ENCODE results near the gene TAF4. TPM values are rescaled to one million over a fixed set of nuclear protein-coding genes. Genes with fewer than 3 reads are reported as not detected.

TAF4 gene
- total RNA-seq, 4 donors from 2014 or later, result 18.9 to 93.5 (median 31.0) TPM

DNA sequence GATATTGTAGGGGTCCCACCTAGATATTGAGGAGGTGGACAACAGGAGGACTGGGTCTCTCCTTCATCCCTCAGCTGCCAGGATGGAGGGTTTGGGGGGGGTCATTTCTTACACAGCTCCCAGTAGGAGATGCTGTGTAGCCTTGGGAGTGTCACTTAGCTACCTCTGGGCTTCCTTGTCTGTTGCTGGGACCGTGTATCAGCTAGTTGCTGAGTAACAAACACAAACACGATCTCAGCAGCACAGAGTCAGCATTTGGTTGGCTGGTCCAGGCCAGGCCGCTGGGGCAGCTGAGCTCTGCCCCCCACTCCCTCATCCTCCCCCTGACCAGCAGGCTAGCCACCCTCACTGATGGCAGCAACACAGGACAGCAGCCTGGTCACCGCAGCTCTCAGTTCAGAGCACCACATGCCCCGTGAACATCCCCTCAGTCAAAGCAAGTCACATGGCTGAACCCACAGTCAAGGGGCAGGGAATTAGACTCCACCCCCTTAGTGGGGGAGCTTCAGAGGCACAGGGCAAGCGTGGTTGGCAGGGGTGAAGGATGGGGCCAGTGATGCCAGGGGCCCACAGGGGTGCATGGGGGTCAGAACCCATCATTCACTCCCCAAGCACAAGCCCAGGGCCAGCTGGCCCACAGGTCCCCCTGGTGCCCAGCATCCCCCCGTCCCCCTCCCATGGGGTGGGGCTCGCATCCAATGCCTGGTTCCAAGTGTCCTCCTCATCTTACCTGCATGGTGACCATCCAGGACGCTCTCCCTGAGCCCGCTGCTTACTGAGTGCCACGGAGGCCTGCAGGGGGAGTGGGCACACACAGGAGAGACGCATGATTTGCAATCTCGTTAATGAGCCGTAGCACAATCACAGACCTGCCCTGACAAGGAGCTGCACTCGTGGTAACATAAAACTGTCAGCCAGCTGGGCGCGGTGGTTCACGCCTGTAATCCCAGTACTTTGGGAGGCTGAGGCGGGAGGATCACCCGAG is 112.4 kb downstream of the TAF4 start:
- DNase-seq, result no peak
- Histone ChIP-seq H3K36me3 (no peaks in the 10 kb centered on the region), H3K4me1 (no peaks in the 10 kb centered on the region), H3K27me3 (no peaks in the 10 kb centered on the region), H3K9me3 (no peaks in the 10 kb centered on the region), H3K4me3 (no peak overlapping the region), H3K27ac (no peak overlapping the region)
- TF ChIP-seq CTCF (IDR thresholded peaks at IDR 0.05) (no peak), POLR2A (IDR thresholded peaks at IDR 0.05) (no peak)

DNA sequence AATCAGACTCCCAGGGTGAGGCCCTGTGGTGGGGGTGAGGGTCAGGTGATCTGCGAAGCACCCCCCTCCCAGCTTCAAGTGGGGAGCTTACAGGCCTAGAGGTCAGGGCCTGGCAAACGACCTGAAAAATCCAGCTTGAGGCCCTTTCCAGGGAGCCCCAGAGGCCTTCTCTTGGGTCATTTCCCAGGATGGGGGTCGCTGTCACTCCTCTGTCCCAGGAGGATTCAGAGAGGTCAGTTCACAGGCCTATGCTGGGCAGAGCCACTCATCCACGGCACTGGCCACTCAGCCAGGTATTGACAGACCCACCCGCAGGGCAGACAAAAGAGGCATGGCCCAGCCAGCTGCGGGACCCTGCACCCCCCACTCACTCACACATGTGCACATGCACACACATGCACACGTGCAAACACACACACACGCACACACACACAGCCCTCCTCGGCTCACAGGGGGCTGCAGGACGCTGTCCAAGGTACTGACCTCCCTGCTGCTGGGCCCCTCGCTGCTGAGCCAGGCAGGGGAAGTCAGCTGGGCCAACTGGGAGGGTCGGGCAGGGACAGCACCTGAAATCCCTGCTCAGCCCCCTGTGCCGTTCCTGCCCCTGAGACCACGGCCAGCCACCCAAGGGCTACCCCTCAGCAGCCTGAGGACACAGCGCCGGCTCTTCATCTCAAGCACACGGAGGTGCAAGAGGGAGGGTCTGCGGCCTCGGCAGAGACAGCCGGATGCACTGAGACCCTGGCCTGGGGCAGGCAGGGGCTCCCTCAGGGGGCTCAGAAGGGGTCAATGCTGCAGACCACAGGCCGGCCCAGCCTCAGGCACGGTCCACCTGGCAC is 113.8 kb downstream of the TAF4 start:
- Histone ChIP-seq H3K27me3 (no peaks in the 10 kb centered on the region), H3K4me3 (no peak overlapping the region), H3K9me3 (no peaks in the 10 kb centered on the region), H3K4me1 (no peaks in the 10 kb centered on the region), H3K36me3 (no peaks in the 10 kb centered on the region), H3K27ac (no peak overlapping the region)
- TF ChIP-seq POLR2A (IDR thresholded peaks at IDR 0.05), result no peak
- no peak for TF ChIP-seq CTCF (IDR thresholded peaks at IDR 0.05)
- DNase-seq, result peak in 1 of 3 donors; percentile 31

DNA sequence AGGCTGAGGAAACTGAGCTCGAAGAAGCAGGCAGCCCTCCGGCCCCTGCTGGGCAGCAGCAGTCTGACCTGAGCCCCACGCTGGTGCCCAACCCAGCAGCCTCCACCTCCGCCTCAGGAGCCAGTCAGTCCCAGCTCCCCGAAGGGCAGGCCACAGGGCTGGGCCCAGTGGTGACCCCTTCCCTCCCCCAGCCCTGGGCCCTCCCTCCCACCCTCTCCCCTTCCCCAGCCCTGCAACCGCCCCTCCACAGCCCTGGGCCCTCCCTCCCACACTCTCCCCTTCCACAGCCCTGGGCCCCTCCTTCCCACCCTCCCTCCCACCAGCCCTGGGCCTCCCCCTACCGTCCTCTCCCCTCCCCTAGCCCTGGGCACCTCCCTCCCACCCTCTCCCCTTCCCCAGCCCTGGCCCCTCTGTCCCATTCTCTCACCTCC is 115.0 kb downstream of the TAF4 start:
- peak in 1 of 3 donors; percentile 22 for DNase-seq

DNA sequence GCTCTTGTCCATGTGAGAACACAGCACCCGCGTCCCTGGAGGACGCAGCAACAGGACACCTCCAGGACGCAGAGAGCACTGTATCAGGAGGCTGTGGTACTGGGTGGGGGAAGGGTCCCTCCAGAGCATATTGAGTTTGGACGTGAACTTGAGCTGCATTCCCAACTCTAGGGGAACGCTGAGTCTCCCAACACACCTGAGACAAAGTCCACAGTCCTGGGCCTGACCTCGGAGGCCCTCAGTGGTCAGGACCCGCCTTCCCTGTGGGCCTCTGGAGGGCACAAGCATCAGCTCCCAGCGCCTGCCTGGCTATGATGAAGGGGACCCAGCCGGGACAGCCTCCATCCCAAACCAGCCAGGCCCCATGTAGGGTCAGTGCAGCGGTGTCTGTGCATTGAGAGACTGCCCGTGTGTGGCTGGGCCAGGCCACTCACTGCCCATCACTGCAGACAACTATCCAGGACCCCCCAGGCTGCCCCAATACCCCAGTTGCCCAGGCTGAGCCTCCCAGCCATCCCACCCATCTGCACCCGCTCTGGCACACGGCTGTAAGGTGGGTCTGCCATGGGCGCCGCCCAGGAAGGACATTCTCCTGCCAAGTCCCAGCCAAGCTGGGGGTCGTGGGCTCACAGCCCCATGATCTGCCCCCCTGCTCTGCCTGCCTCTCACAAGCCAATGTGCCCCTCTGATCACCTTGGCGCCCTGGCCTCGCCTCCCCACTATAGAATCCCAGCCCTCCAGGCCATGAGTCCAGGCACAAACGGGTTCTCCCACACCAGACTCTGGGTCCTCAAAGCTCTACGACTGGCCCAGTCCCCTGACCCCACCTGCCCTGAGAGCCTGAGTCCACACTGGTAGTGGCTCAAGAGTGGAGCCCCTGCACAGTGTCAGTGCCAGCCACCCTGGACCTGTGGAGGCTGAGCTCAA is 115.7 kb downstream of the TAF4 start:
- Histone ChIP-seq H3K27ac (no peak overlapping the region), H3K9me3 (no peaks in the 10 kb centered on the region), H3K27me3 (no peaks in the 10 kb centered on the region), H3K4me3 (no peak overlapping the region), H3K36me3 (no peaks in the 10 kb centered on the region), H3K4me1 (no peaks in the 10 kb centered on the region)
- DNase-seq, result peak in 1 of 3 donors; percentile 34
- TF ChIP-seq CTCF (IDR thresholded peaks at IDR 0.05), result no peak

More for the DNA sequence above, 115.0 kb downstream of the TAF4 start:
- Histone ChIP-seq H3K27me3 (no peaks in the 10 kb centered on the region), H3K4me3 (no peak overlapping the region), H3K36me3 (no peaks in the 10 kb centered on the region), H3K27ac (no peak overlapping the region), H3K4me1 (no peaks in the 10 kb centered on the region), H3K9me3 (no peaks in the 10 kb centered on the region)
- TF ChIP-seq CTCF (IDR thresholded peaks at IDR 0.05), result no peak
- TF ChIP-seq POLR2A (IDR thresholded peaks at IDR 0.05), result no peak

DNA sequence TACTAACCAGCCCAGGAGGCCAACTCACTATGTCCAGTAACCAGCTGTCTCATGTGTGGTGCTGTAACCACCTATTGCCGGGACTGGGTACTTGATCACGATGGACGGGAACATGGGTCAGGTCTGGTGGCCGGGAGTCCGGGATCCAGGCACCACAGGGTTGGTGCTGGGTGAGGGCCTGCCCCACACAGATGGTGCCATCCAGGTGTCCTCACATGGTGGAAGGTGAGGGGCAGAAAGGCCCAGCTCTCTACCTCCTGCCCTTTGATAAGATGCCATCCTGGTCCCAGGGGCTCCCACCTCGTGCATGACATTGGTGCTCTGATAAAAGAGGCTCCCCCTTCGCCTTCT is 116.3 kb downstream of the TAF4 start:
- H3K4me1 ChIP-seq, result no peaks in the 10 kb centered on the region
- peak in 1 of 3 donors; percentile 19 for DNase-seq
- H3K36me3 ChIP-seq, result no peaks in the 10 kb centered on the region
- H3K9me3 ChIP-seq, result no peaks in the 10 kb centered on the region
- H3K27ac ChIP-seq, result no peak overlapping the region
- TF ChIP-seq CTCF (IDR thresholded peaks at IDR 0.05) (no peak), POLR2A (IDR thresholded peaks at IDR 0.05) (no peak)
- H3K4me3 ChIP-seq, result no peak overlapping the region
- H3K27me3 ChIP-seq, result no peaks in the 10 kb centered on the region

Measured in Peyer's patch (tissue), 4 donors.